Astrocyte of the cerebellum (primary cell): ENCODE data around the gene SLC31A1.

ENCODE experiments used
- DNase-seq: peaks from one replicate; pipeline ENCODE4 v3.0.0-alpha.2; 2011; ENCODE audit warnings: low read depth
- H3K4me3 ChIP-seq: 2 replicates; pipeline ENCODE4 v1.5.1; 2011; ENCODE audit warnings: mild to moderate bottlenecking, low read depth, low read length, moderate library complexity
- CTCF ChIP-seq: IDR thresholded peaks from 2 replicates; pipeline ENCODE4 v1.5.1; 2012; ENCODE audit warnings: low read length, low read depth, moderate library complexity, mild to moderate bottlenecking; ENCODE audit errors: missing control alignments
- in situ Hi-C: cut with HindIII; loops from 2 replicates; pipeline ENCODE4 v1.10.0; 2017; ENCODE audit warnings: low sequenced_read_pairs

SLC31A1 gene

GRCh38 chr9:113192455-113192854 lies 28.9 kb upstream of the SLC31A1 start:
- in situ Hi-C loops, result no loop called here
- no peak for TF ChIP-seq CTCF
- no peak overlapping the region for H3K4me3 ChIP-seq
- no peak for DNase-seq

- H3K4me3 ChIP-seq, result no peak overlapping the region
- no peak for TF ChIP-seq CTCF
- DNase-seq, result no peak
- in situ Hi-C loops, result no loop called here
Observed at GRCh38 chr9:113199683-113200329, 21.5 kb upstream of the SLC31A1 start.

GRCh38 chr9:113205432-113205831 lies 15.9 kb upstream of the SLC31A1 start:
- DNase-seq, result no peak
- no peak for TF ChIP-seq CTCF
- in situ Hi-C loops, result no loop called here

GRCh38 chr9:113205861-113206260 lies 15.5 kb upstream of the SLC31A1 start:
- no peak for DNase-seq
- no peak for TF ChIP-seq CTCF
- in situ Hi-C loops, result no loop called here
- no peak overlapping the region for H3K4me3 ChIP-seq

More at GRCh38 chr9:113205432-113205831, 15.9 kb upstream of the SLC31A1 start:
- H3K4me3 ChIP-seq, result no peak overlapping the region

- no peak for DNase-seq
- no peak overlapping the region for H3K4me3 ChIP-seq
- TF ChIP-seq CTCF, result no peak
- in situ Hi-C loops, result no loop called here
Observed at GRCh38 chr9:113210815-113211214, 10.5 kb upstream of the SLC31A1 start.

- no peak for DNase-seq
- in situ Hi-C loops, result no loop called here
- no peak for TF ChIP-seq CTCF
- H3K4me3 ChIP-seq, result no peak overlapping the region
Observed at GRCh38 chr9:113215132-113215531, 6.2 kb upstream of the SLC31A1 start.
